ENCODE data around the gene RPL41.

RPL41 gene

GRCh38 chr12:56162468-56163290, 46.2 kb downstream of the RPL41 start:
- DNase-seq (ENCODE audit: low spot score) = no peak
- ChIA-PET POLR2A (ENCODE audit: low non-redundant PET) (interaction anchor here (0.9 to 1.1 kb wide), 2 partner anchors 10 to 35 kb away, joined by 5 to 8 read pairs; partner anchors contain the start of gene ESYT1), CTCF (interaction anchor here (0.8 kb wide), 1 partner anchor 27 kb away, joined by 4 read pairs; the partner anchor contains the start of gene SMARCC2)
- no peak for TF ChIP-seq CTCF (conservative IDR thresholded peaks at IDR 0.05; ENCODE audit: low read depth)
- peak overlapping the region; percentile 97 for H3K27ac ChIP-seq

- CTCF ChIA-PET = interaction anchor here (0.6 to 0.8 kb wide), 3 partner anchors 13 to 1247 kb away, joined by 4 to 5 read pairs (median 4); partner anchors contain the start of gene SMARCC2
- peak overlapping the region; percentile 58 for H3K27ac ChIP-seq
- TF ChIP-seq CTCF (conservative IDR thresholded peaks at IDR 0.05; ENCODE audit: low read depth) = no peak
- POLR2A ChIA-PET (ENCODE audit: low non-redundant PET) = interaction anchor here (0.9 to 1.1 kb wide), 2 partner anchors 9 to 36 kb away, joined by 5 to 8 read pairs; partner anchors contain the start of gene ESYT1
- DNase-seq (ENCODE audit: low spot score) = no peak
Measured at GRCh38 chr12:56163533-56164344, 47.3 kb downstream of the RPL41 start.

- H3K27ac ChIP-seq = peak overlapping the region; percentile 58
- no peak for TF ChIP-seq CTCF (conservative IDR thresholded peaks at IDR 0.05; ENCODE audit: low read depth)
- no peak for DNase-seq (ENCODE audit: low spot score)
- ChIA-PET POLR2A (ENCODE audit: low non-redundant PET) (interaction anchor here (0.7 kb wide), 1 partner anchor 17 kb away, joined by 3 read pairs; no protein-coding TSS in a partner anchor), CTCF (interaction anchor here (0.6 kb wide), 2 partner anchors 12 to 1246 kb away, joined by 4 to 5 read pairs; no protein-coding TSS in a partner anchor)
Measured at GRCh38 chr12:56164345-56164729, 47.9 kb downstream of the RPL41 start.

- ChIA-PET POLR2A (ENCODE audit: low non-redundant PET) (no interaction called here), CTCF (interaction anchor here (1.5 kb wide), 1 partner anchor 24 kb away, joined by 6 read pairs; the partner anchor contains the start of gene SMARCC2)
- no peak for TF ChIP-seq CTCF (conservative IDR thresholded peaks at IDR 0.05; ENCODE audit: low read depth)
- peak overlapping the region; percentile 58 for H3K27ac ChIP-seq
- DNase-seq (ENCODE audit: low spot score) = no peak
Measured at GRCh38 chr12:56165369-56165768, 48.9 kb downstream of the RPL41 start.

All from RWPE1 (cell line).